Activated naive CD4-positive, alpha-beta T cell treated with anti-CD3 and anti-CD28 coated beads, Interleukin-2, amount 50 U/mL, for 24 hours (primary cell): ENCODE results near the gene PRAMEF20.
A peak's percentile ranks its signal among the peaks of the same experiment; 100 is the strongest.
"Not testable (repeated sequence)": the region's sequence is repeated elsewhere in the genome, so short reads cannot be mapped to it uniquely, and the experiment has no call there.

Experiments
- H3K27ac Mint-ChIP-seq: one replicate; pipeline ENCODE4 v1.8.0; 2021; ENCODE audit warnings: mild to moderate bottlenecking, mixed read lengths
- H3K27me3 Mint-ChIP-seq: one replicate; pipeline ENCODE4 v1.8.0; 2021; ENCODE audit warnings: mixed read lengths
- H3K36me3 Mint-ChIP-seq: one replicate; pipeline ENCODE4 v1.8.0; 2021; ENCODE audit warnings: mixed read lengths
- H3K4me1 Mint-ChIP-seq: one replicate; pipeline ENCODE4 v1.8.0; 2021; ENCODE audit warnings: mixed read lengths
- H3K4me3 Mint-ChIP-seq: one replicate; pipeline ENCODE4 v1.8.0; 2021; ENCODE audit warnings: mild to moderate bottlenecking, mixed read lengths
- H3K9me3 Mint-ChIP-seq: one replicate; pipeline ENCODE4 v1.8.0; 2021; ENCODE audit warnings: mixed read lengths

PRAMEF20 gene

DNA sequence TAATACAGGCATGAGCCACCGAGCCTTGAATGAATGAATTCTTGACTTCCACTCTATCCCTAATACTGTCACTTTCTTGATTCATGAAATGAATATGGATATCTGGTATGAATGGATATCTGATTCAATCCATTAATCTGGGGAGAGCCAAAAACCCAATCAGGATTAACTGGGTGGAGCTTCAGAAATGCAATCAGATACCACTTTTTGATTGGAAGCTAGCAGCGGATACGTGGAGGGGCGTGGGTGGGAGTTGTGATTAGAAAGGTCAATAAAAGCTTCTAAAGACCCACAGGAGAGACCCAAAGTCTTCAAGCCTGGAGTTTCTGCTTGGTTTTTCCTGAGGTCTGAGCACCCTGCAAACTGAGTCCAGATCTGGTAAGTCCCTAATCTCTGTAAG is at the start of gene PRAMEF20:
PRAMEF20 (plus strand) TSS at position 301 of the 400 bp plus-strand sequence. CDS start 5,905 bp downstream, outside the sequence.
- not testable (repeated sequence) for H3K9me3 Mint-ChIP-seq, H3K4me3 Mint-ChIP-seq, H3K4me1 Mint-ChIP-seq, H3K27ac Mint-ChIP-seq, H3K27me3 Mint-ChIP-seq, H3K36me3 Mint-ChIP-seq

DNA sequence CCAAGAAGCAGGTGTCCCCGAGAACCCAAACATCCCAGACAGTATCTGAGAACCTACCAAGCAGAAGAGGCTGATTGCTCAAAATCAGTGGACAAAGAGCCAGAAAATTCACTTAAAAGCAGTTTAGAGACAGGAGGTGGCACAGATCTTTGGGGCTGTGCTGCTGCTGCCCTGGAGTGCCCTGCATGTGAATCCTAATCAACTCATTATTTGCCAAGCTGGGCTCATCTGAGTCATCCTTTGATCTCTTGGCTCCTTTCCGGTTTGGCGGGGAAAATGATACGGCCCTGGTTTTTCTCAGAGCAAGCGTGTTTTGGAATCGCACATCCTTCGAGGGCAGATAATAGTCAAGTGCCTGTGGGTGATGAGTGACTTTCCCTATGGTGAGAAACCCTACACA is 47.9 kb upstream of the PRAMEF20 start:
- H3K9me3 Mint-ChIP-seq, H3K27me3 Mint-ChIP-seq, H3K36me3 Mint-ChIP-seq, H3K4me3 Mint-ChIP-seq, H3K4me1 Mint-ChIP-seq, H3K27ac Mint-ChIP-seq: not testable (repeated sequence)

GRCh38 chr1:13364928-13365327 is 45.3 kb upstream of the PRAMEF20 start:
- not testable (repeated sequence) for H3K27me3 Mint-ChIP-seq, H3K4me3 Mint-ChIP-seq, H3K36me3 Mint-ChIP-seq, H3K4me1 Mint-ChIP-seq, H3K27ac Mint-ChIP-seq, H3K9me3 Mint-ChIP-seq

- not testable (repeated sequence) for H3K9me3 Mint-ChIP-seq, H3K27ac Mint-ChIP-seq, H3K36me3 Mint-ChIP-seq, H3K4me1 Mint-ChIP-seq, H3K4me3 Mint-ChIP-seq, H3K27me3 Mint-ChIP-seq
These were observed 43.7 kb upstream of the PRAMEF20 start for GRCh38 chr1:13366536-13366935.

DNA sequence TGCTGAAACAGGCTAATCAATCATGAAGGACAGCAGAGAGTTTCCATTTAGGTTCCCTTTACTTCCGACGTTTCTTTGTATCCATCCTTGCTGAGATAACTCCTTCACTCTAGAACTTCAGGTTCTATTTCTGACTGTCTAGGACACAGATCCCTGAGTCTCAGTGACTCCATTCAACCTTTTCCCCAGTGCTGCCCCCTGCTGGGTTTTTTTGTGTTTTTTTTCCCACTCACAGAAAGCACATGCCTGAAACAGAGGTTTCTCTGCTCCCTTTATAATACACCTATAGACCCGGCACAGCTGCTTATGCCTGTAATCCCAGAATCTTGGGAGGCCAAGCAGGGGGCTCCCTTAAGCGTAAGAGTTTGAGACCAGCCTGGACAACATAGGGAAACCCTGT is 41.7 kb upstream of the PRAMEF20 start:
- H3K4me3 Mint-ChIP-seq, H3K4me1 Mint-ChIP-seq, H3K27me3 Mint-ChIP-seq, H3K36me3 Mint-ChIP-seq, H3K9me3 Mint-ChIP-seq: not testable (repeated sequence)
- peak overlapping the region; percentile 51 for H3K27ac Mint-ChIP-seq

DNA sequence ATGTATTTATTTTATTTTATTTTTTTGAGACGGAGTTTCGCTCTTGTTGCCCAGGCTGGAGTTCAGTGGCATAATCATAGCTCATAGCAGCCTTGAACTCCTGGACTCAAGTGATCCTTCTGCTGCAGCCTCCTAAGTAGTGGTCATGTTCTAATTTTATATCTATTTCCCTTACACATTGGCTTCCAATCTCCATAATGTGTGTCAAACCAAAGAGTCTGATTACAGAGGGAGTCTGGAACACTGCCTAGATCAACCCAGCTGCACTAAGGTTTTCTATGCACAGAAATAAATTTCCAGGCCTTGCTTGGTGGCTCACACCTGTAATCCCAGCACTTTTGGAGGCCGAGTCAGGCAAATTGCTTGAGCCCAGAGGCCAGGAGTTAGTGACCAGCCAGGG is 31.3 kb upstream of the PRAMEF20 start:
- H3K4me3 Mint-ChIP-seq, H3K9me3 Mint-ChIP-seq, H3K27ac Mint-ChIP-seq, H3K27me3 Mint-ChIP-seq, H3K36me3 Mint-ChIP-seq, H3K4me1 Mint-ChIP-seq: not testable (repeated sequence)

GRCh38 chr1:13380380-13380779 is 29.9 kb upstream of the PRAMEF20 start:
- H3K9me3 Mint-ChIP-seq, H3K4me3 Mint-ChIP-seq, H3K27me3 Mint-ChIP-seq: not testable (repeated sequence)

GRCh38 chr1:13389332-13389731 is 20.9 kb upstream of the PRAMEF20 start, which contains the start of gene PRAMEF17:
Gene PRAMEF17, plus strand, starts transcription at chr1:13389632. Its CDS starts 26 bp downstream, at chr1:13389658.
- not testable (repeated sequence) for H3K27me3 Mint-ChIP-seq, H3K4me3 Mint-ChIP-seq, H3K36me3 Mint-ChIP-seq, H3K4me1 Mint-ChIP-seq, H3K9me3 Mint-ChIP-seq, H3K27ac Mint-ChIP-seq

More at GRCh38 chr1:13380380-13380779, 29.9 kb upstream of the PRAMEF20 start:
- peak overlapping the region; percentile 46 for H3K27ac Mint-ChIP-seq
- not testable (repeated sequence) for H3K36me3 Mint-ChIP-seq, H3K4me1 Mint-ChIP-seq

DNA sequence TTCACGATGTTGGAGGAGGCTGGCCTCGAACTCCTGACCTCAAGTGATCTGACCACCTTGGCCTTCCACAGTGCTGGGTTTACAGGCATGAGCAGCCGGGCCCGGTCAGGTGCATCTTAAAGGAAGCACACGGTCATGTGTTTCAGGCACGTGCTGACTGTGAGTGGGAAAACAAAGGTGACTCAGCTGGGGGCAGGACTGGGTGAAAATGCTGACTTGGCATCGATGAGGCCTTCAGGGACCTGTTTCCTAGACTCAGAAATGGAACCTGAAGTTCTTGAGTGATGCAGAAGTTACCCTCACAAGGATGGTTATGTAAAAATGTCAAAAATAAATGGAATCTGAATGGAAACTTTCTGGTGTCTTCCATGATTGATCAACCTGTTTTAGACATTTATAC is 17.2 kb upstream of the PRAMEF20 start:
- not testable (repeated sequence) for H3K36me3 Mint-ChIP-seq, H3K27me3 Mint-ChIP-seq, H3K9me3 Mint-ChIP-seq

GRCh38 chr1:13394761-13395160 is 15.5 kb upstream of the PRAMEF20 start:
- H3K4me1 Mint-ChIP-seq, H3K4me3 Mint-ChIP-seq, H3K36me3 Mint-ChIP-seq, H3K27ac Mint-ChIP-seq, H3K9me3 Mint-ChIP-seq, H3K27me3 Mint-ChIP-seq: not testable (repeated sequence)

More for the DNA sequence above, 17.2 kb upstream of the PRAMEF20 start:
- H3K4me1 Mint-ChIP-seq, H3K4me3 Mint-ChIP-seq, H3K27ac Mint-ChIP-seq: not testable (repeated sequence)

GRCh38 chr1:13395311-13395710 is 14.9 kb upstream of the PRAMEF20 start:
- not testable (repeated sequence) for H3K9me3 Mint-ChIP-seq, H3K27me3 Mint-ChIP-seq, H3K4me3 Mint-ChIP-seq, H3K4me1 Mint-ChIP-seq, H3K36me3 Mint-ChIP-seq, H3K27ac Mint-ChIP-seq

- Mint-ChIP-seq H3K36me3 (no peaks in the 10 kb centered on the region), H3K27ac (no peak overlapping the region), H3K4me3 (no peak overlapping the region), H3K9me3 (no peaks in the 10 kb centered on the region), H3K27me3 (peaks cover 3% of the 10 kb centered on the region), H3K4me1 (no peaks in the 10 kb centered on the region)
These were observed 2.4 kb upstream of the PRAMEF20 start for GRCh38 chr1:13407811-13408210.

GRCh38 chr1:13430495-13430894 is 20.2 kb downstream of the PRAMEF20 start:
- Mint-ChIP-seq H3K4me3 (no peak overlapping the region), H3K27me3 (peaks cover 3% of the 10 kb centered on the region), H3K9me3 (no peaks in the 10 kb centered on the region), H3K4me1 (no peaks in the 10 kb centered on the region), H3K36me3 (no peaks in the 10 kb centered on the region), H3K27ac (no peak overlapping the region)

GRCh38 chr1:13432251-13432650 is 22.0 kb downstream of the PRAMEF20 start:
- H3K27me3 Mint-ChIP-seq = peaks cover 8% of the 10 kb centered on the region

DNA sequence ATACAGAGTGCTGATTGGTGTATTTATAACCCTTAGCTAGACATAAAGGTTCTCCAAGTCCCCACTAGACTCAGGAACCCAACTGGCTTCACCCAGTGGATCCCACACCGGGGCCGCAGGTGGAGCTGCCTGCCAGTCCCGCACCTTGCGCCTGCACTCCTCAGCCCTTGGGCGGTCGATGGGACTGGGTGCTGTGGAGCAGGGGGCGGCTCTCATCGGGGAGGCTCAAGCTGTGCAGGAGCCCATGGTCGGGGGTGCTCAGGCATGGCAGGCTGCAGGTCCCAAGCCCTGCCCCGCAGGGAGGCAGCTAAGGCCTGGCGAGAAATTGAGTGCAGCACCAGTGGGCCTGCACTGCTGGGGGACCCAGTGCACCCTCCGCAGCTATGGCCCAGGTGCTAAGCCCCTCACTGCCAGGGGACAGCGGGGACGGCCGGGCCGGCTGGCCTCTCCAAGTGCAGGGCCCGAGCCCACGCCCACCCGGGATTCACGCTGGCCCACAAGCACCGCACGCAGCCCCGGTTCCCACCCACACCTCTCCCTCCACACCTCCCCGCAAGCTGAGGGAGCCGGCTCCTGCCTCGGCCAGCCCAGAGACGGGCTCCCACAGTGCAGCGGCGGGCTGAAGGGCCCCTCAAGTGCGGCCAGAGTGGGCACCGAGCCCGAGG is 23.6 kb downstream of the PRAMEF20 start:
- H3K4me1 Mint-ChIP-seq, H3K27me3 Mint-ChIP-seq, H3K27ac Mint-ChIP-seq, H3K9me3 Mint-ChIP-seq, H3K4me3 Mint-ChIP-seq, H3K36me3 Mint-ChIP-seq: not testable (repeated sequence)

More at GRCh38 chr1:13432251-13432650, 22.0 kb downstream of the PRAMEF20 start:
- no peak overlapping the region for H3K27ac Mint-ChIP-seq
- H3K36me3 Mint-ChIP-seq = no peaks in the 10 kb centered on the region
- no peak overlapping the region for H3K4me3 Mint-ChIP-seq
- H3K9me3 Mint-ChIP-seq = no peaks in the 10 kb centered on the region
- no peaks in the 10 kb centered on the region for H3K4me1 Mint-ChIP-seq

GRCh38 chr1:13435458-13435857 is 25.2 kb downstream of the PRAMEF20 start:
- Mint-ChIP-seq H3K4me3 (no peak overlapping the region), H3K9me3 (no peaks in the 10 kb centered on the region), H3K27ac (no peak overlapping the region)

DNA sequence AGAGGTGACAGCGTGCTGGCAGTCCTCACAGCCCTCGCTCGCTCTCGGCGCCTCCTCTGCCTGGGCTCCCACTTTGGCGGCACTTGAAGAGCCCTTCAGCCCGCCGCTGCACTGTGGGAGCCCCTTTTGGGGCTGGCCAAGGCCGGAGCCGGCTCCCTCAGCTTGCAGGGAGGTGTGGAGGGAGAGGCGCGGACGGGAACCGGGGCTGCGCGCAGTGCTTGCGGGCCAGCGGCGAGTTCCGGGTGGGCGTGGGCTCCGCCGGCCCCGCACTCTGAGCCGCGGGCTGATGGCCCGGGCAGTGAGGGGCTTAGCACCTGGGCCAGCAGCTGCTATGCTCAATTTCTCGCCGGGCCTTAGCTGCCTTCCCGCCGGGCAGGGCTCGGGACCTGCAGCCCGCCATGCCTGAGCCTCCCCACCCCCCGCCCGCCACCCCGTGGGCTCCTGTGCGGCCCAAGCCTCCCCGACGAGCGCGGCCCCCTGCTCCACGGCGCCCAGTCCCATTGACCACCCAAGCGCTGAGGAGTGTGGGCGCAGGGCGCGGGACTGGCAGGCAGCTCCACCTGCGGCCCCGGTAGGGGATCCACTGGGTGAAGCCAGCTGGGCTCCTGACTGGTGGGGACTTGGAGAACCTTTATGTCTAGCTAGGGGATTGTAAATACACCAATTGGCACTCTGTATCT is 29.0 kb downstream of the PRAMEF20 start:
- not testable (repeated sequence) for H3K4me1 Mint-ChIP-seq, H3K27me3 Mint-ChIP-seq, H3K36me3 Mint-ChIP-seq, H3K27ac Mint-ChIP-seq, H3K9me3 Mint-ChIP-seq, H3K4me3 Mint-ChIP-seq

More at GRCh38 chr1:13435458-13435857, 25.2 kb downstream of the PRAMEF20 start:
- peaks cover 6% of the 10 kb centered on the region for H3K27me3 Mint-ChIP-seq
- H3K36me3 Mint-ChIP-seq = no peaks in the 10 kb centered on the region
- H3K4me1 Mint-ChIP-seq = no peaks in the 10 kb centered on the region
